HFFc6 (cell line): ENCODE measurements around the gene MALRD1. TPM values are rescaled to one million over a fixed set of nuclear protein-coding genes. Genes with fewer than 3 reads are reported as not detected.

Source experiments
- DNase-seq: peaks from one replicate; pipeline ENCODE4 v3.0.0-alpha.2; 2018
- H3K27ac Mint-ChIP-seq: 2 replicates; pipeline ENCODE4 v1.8.0; 2020; ENCODE audit warnings: mild to moderate bottlenecking, mixed read lengths
- H3K27me3 Mint-ChIP-seq: 2 replicates; pipeline ENCODE4 v1.8.0; 2021; ENCODE audit warnings: mild to moderate bottlenecking, moderate library complexity, mixed read lengths; ENCODE audit not compliant: insufficient read depth
- H3K36me3 Mint-ChIP-seq: 2 replicates; pipeline ENCODE4 v1.8.0; 2021; ENCODE audit warnings: low read depth, mixed read lengths
- H3K4me1 Mint-ChIP-seq: 2 replicates; pipeline ENCODE4 v1.8.0; 2020; ENCODE audit warnings: low read depth, mixed read lengths
- H3K4me3 Mint-ChIP-seq: 2 replicates; pipeline ENCODE4 v1.8.0; 2020; ENCODE audit warnings: mild to moderate bottlenecking, moderate library complexity, mixed read lengths
- H3K9me3 Mint-ChIP-seq: 2 replicates; pipeline ENCODE4 v1.8.0; 2020; ENCODE audit warnings: mild to moderate bottlenecking, mixed read lengths
- CTCF ChIP-seq: fragments of 200-600 bp; sonication (generic); IDR thresholded peaks from 2 replicates; pipeline ENCODE4 v1.5.0; 2021; ENCODE audit warnings: antibody characterized with exemption, mild to moderate bottlenecking
- total RNA-seq, 6 experiments: library from RNA; stranded (reverse); fragmentation: NEBNext Ultra II Directional; extraction: Animal tissue kit (Norgen Biotek cat#: 25700); gene quantifications; 2 replicates in 1 of 6; 3 replicates in 5 of 6; pipeline ENCODE4 v1.2.3, GENCODE V29; 2021

The MALRD1 gene
- total RNA-seq, 6 experiments from 2014 or later, result not detected

- TF ChIP-seq CTCF, result no peak
These were observed 418.1 kb downstream of the MALRD1 start for GRCh38 chr10:19466709-19467108.

GRCh38 chr10:19468413-19468812 is 419.8 kb downstream of the MALRD1 start:
- Mint-ChIP-seq H3K4me1 (no peaks in the 10 kb centered on the region), H3K4me3 (no peak overlapping the region), H3K36me3 (no peaks in the 10 kb centered on the region), H3K27me3 (no peaks in the 10 kb centered on the region), H3K9me3 (peaks cover 32% of the 10 kb centered on the region), H3K27ac (no peak overlapping the region)
- DNase-seq, result no peak
- TF ChIP-seq CTCF, result no peak

More at GRCh38 chr10:19466709-19467108, 418.1 kb downstream of the MALRD1 start:
- no peaks in the 10 kb centered on the region for H3K27me3 Mint-ChIP-seq
- H3K36me3 Mint-ChIP-seq, result no peaks in the 10 kb centered on the region
- DNase-seq, result no peak
- peaks cover 35% of the 10 kb centered on the region for H3K9me3 Mint-ChIP-seq
- no peak overlapping the region for H3K4me3 Mint-ChIP-seq
- no peak overlapping the region for H3K27ac Mint-ChIP-seq
- no peaks in the 10 kb centered on the region for H3K4me1 Mint-ChIP-seq

- Mint-ChIP-seq H3K27ac (no peak overlapping the region), H3K9me3 (peaks cover 23% of the 10 kb centered on the region), H3K36me3 (no peaks in the 10 kb centered on the region), H3K4me1 (no peaks in the 10 kb centered on the region), H3K4me3 (no peak overlapping the region), H3K27me3 (no peaks in the 10 kb centered on the region)
- no peak for DNase-seq
- no peak for TF ChIP-seq CTCF
These were observed 420.9 kb downstream of the MALRD1 start for GRCh38 chr10:19469521-19469920.

GRCh38 chr10:19479854-19480253 is 431.3 kb downstream of the MALRD1 start:
- no peaks in the 10 kb centered on the region for H3K36me3 Mint-ChIP-seq
- DNase-seq, result no peak
- peaks cover 23% of the 10 kb centered on the region for H3K9me3 Mint-ChIP-seq
- no peak overlapping the region for H3K4me3 Mint-ChIP-seq
- H3K27ac Mint-ChIP-seq, result no peak overlapping the region
- TF ChIP-seq CTCF, result no peak
- no peaks in the 10 kb centered on the region for H3K4me1 Mint-ChIP-seq
- no peaks in the 10 kb centered on the region for H3K27me3 Mint-ChIP-seq

GRCh38 chr10:19480353-19480752 is 431.8 kb downstream of the MALRD1 start:
- Mint-ChIP-seq H3K4me3 (no peak overlapping the region), H3K4me1 (no peaks in the 10 kb centered on the region), H3K27ac (no peak overlapping the region), H3K36me3 (no peaks in the 10 kb centered on the region), H3K9me3 (peaks cover 23% of the 10 kb centered on the region), H3K27me3 (no peaks in the 10 kb centered on the region)
- no peak for TF ChIP-seq CTCF
- DNase-seq, result no peak

- Mint-ChIP-seq H3K27ac (no peak overlapping the region), H3K4me3 (no peak overlapping the region), H3K36me3 (no peaks in the 10 kb centered on the region), H3K27me3 (no peaks in the 10 kb centered on the region), H3K9me3 (peaks cover 26% of the 10 kb centered on the region), H3K4me1 (no peaks in the 10 kb centered on the region)
- DNase-seq, result no peak
- TF ChIP-seq CTCF, result no peak
These were observed 434.8 kb downstream of the MALRD1 start for GRCh38 chr10:19483421-19483820.
